GM23338 (cell line): Measurements from ENCODE around the gene AP2B1. TPM values are rescaled to one million over a fixed set of nuclear protein-coding genes. Genes with fewer than 3 reads are reported as not detected.
A peak's percentile ranks its signal among the peaks of the same experiment; 100 is the strongest.

ENCODE experiments used
- ATAC-seq: fragments of 200-7000 bp; cut with Tn5 transposase; 3 replicates; pipeline ENCODE4 v1.9.1; 2020
- DNase-seq: peaks from one replicate; pipeline ENCODE4 v3.0.0-alpha.2; 2015; ENCODE audit warnings: low spot score
- H2AFZ ChIP-seq: fragments of 200-600 bp; sonication (generic); 2 replicates; pipeline ENCODE4 v1.8.0; 2016; ENCODE audit warnings: antibody characterized with exemption, mild to moderate bottlenecking, moderate library complexity
- H3F3A ChIP-seq: fragments of 200-600 bp; sonication (generic); replicated peaks from 2 replicates; pipeline ENCODE4 v1.8.0; 2017; ENCODE audit warnings: antibody characterized with exemption, mixed run types, low read depth
- H3K27ac ChIP-seq: fragments of 200-600 bp; sonication (generic); 2 replicates; pipeline ENCODE4 v1.6.1; 2016; ENCODE audit warnings: low read depth
- H3K27me3 ChIP-seq: fragments of 200-600 bp; sonication (generic); 2 replicates; pipeline ENCODE4 v1.8.0; 2016; ENCODE audit warnings: mild to moderate bottlenecking, mixed run types, moderate library complexity; ENCODE audit not compliant: insufficient read depth
- H3K36me3 ChIP-seq: fragments of 200-600 bp; sonication (generic); 2 replicates; pipeline ENCODE4 v1.8.0; 2016; ENCODE audit warnings: mild to moderate bottlenecking; ENCODE audit not compliant: insufficient read depth
- H3K4me1 ChIP-seq: fragments of 200-600 bp; sonication (generic); 2 replicates; pipeline ENCODE4 v1.8.0; 2016; ENCODE audit warnings: mild to moderate bottlenecking, moderate library complexity; ENCODE audit not compliant: insufficient read depth
- H3K4me2 ChIP-seq: fragments of 200-600 bp; sonication (generic); 2 replicates; pipeline ENCODE4 v1.7.1; 2017; ENCODE audit warnings: mixed run types
- H3K4me3 ChIP-seq: fragments of 200-600 bp; sonication (generic); 2 replicates; pipeline ENCODE4 v1.6.1; 2016; ENCODE audit warnings: mixed run types
- H3K79me2 ChIP-seq: fragments of 200-600 bp; sonication (generic); replicated peaks from 2 replicates; pipeline ENCODE4 v1.8.0; 2017; ENCODE audit warnings: mild to moderate bottlenecking; ENCODE audit not compliant: insufficient read depth
- H3K9me2 ChIP-seq: fragments of 200-600 bp; sonication (generic); 2 replicates; pipeline ENCODE4 v1.8.0; 2017; ENCODE audit not compliant: insufficient read depth
- H4K20me1 ChIP-seq: fragments of 200-600 bp; sonication (generic); replicated peaks from 2 replicates; pipeline ENCODE4 v1.8.0; 2017; ENCODE audit warnings: mild to moderate bottlenecking; ENCODE audit not compliant: insufficient read depth
- H3K27ac Mint-ChIP-seq: 2 replicates; pipeline ENCODE4 v1.8.0; 2020; ENCODE audit warnings: inconsistent platforms, mild to moderate bottlenecking, moderate library complexity, mixed read lengths
- H3K27me3 Mint-ChIP-seq: 3 replicates; pipeline ENCODE4 v1.8.0; 2022; ENCODE audit warnings: low read depth, mild to moderate bottlenecking, moderate library complexity, mixed read lengths, inconsistent platforms; ENCODE audit not compliant: insufficient read depth, poor library complexity
- H3K36me3 Mint-ChIP-seq: 3 replicates; pipeline ENCODE4 v1.8.0; 2021; ENCODE audit warnings: low read depth, mild to moderate bottlenecking, inconsistent platforms, moderate library complexity, mixed read lengths
- H3K4me1 Mint-ChIP-seq: 3 replicates; pipeline ENCODE4 v1.8.0; 2020; ENCODE audit warnings: mild to moderate bottlenecking, inconsistent platforms, mixed read lengths
- H3K4me3 Mint-ChIP-seq: 3 replicates; pipeline ENCODE4 v1.8.0; 2021; ENCODE audit warnings: moderate library complexity, mild to moderate bottlenecking, inconsistent platforms, mixed read lengths
- H3K9me3 Mint-ChIP-seq: 3 replicates; pipeline ENCODE4 v1.8.0; 2020; ENCODE audit warnings: moderate library complexity, mild to moderate bottlenecking, inconsistent platforms, mixed read lengths
- CREB1 ChIP-seq: fragments of 250-450 bp; sonication (Bioruptor Pico); IDR thresholded peaks from 2 replicates; pipeline ENCODE4 v1.5.0; 2020; ENCODE audit warnings: low read depth, mild to moderate bottlenecking, moderate library complexity
- CTCF ChIP-seq, 2 experiments: fragments of 200-600 bp in 1 of 2; sonication (generic) in 1 of 2; conservative IDR thresholded peaks; 2 replicates each; pipeline versions ENCODE4 v1.5.1 to v1.6.1; 2016 to 2017; ENCODE audit warnings: antibody characterized with exemption in 2 of 2, low read depth in 2 of 2, mild to moderate bottlenecking in 2 of 2, moderate library complexity in 1 of 2
- ETS1 ChIP-seq: IDR thresholded peaks from 2 replicates; pipeline ENCODE4 v1.6.1; 2016; ENCODE audit warnings: antibody characterized with exemption
- EZH2 ChIP-seq: fragments of 200-600 bp; sonication (generic); IDR thresholded peaks from one replicate; pipeline ENCODE4 v1.8.0; 2017; ENCODE audit warnings: antibody characterized with exemption, mild to moderate bottlenecking, low read depth; ENCODE audit not compliant: unreplicated experiment
- JUNB ChIP-seq: IDR thresholded peaks from one replicate; pipeline ENCODE4 v1.6.1; 2016; ENCODE audit warnings: antibody characterized with exemption; ENCODE audit not compliant: unreplicated experiment
- REST ChIP-seq: IDR thresholded peaks from one replicate; pipeline ENCODE4 v1.6.1; 2018; ENCODE audit warnings: antibody characterized with exemption; ENCODE audit not compliant: unreplicated experiment
- STAT1 ChIP-seq: IDR thresholded peaks from one replicate; pipeline ENCODE4 v1.6.1; 2016; ENCODE audit warnings: antibody characterized with exemption; ENCODE audit not compliant: unreplicated experiment
- ZNF331 ChIP-seq: fragments of 250-450 bp; sonication (Bioruptor Pico); IDR thresholded peaks from 2 replicates; pipeline ENCODE4 v1.5.0; 2020; ENCODE audit warnings: low read depth, mild to moderate bottlenecking, moderate library complexity
- ZNF462 ChIP-seq: fragments of 250-450 bp; sonication (Bioruptor Pico); IDR thresholded peaks from 2 replicates; pipeline ENCODE4 v1.5.0; 2020; ENCODE audit warnings: mild to moderate bottlenecking, moderate library complexity
- polyA plus RNA-seq: library from polyadenylated mRNA; unstranded; fragments of >200 nt; fragmentation: Nextera tagmentation; extraction: Ambion mirVana; gene quantifications from 2 replicates; pipeline ENCODE4 v1.2.1, GENCODE V29; 2016
- total RNA-seq: library from RNA; depleted of rRNA; stranded (reverse); fragments of >200 nt; shearing (Covaris generic); gene quantifications from 2 replicates; pipeline ENCODE4 v1.2.3, GENCODE V29; 2014

AP2B1 gene
- total and polyA plus RNA-seq, 2 experiments from 2014 or later = 89.7 to 144 TPM

GRCh38 chr17:35555691-35556090 is 31.4 kb upstream of the AP2B1 start:
- TF ChIP-seq ZNF331 (CRISPR knock-in tag) = no peak
- peak; percentile 49 to 66 for TF ChIP-seq CTCF (conservative IDR thresholded peaks at IDR 0.05; ENCODE audit: low read depth in 2 of 2)
- no peaks in the 10 kb centered on the region for H3K4me1 ChIP-seq
- no peak overlapping the region for H3K4me2 ChIP-seq
- Mint-ChIP-seq H3K4me3 (no peak overlapping the region), H3K27ac (no peak overlapping the region), H3K9me3 (no peaks in the 10 kb centered on the region), H3K27me3 (peaks cover 3% of the 10 kb centered on the region), H3K36me3 (no peaks in the 10 kb centered on the region), H3K4me1 (peaks cover 5% of the 10 kb centered on the region; the same call in 2 of the 3 replicates)
- no peaks in the 10 kb centered on the region for H3K9me2 ChIP-seq
- H3K36me3 ChIP-seq = no peaks in the 10 kb centered on the region
- no peak overlapping the region for H3K27ac ChIP-seq
- no peak overlapping the region for H2AFZ ChIP-seq
- no peaks in the 10 kb centered on the region for H3K79me2 ChIP-seq
- H4K20me1 ChIP-seq = no peaks in the 10 kb centered on the region
- H3K27me3 ChIP-seq = no peaks in the 10 kb centered on the region
- no peaks in the 10 kb centered on the region for H3F3A ChIP-seq
- DNase-seq (peak; percentile 36), ATAC-seq (peak; percentile 24; the same call in 2 of the 3 replicates)
- no peak overlapping the region for H3K4me3 ChIP-seq

- H3K79me2 ChIP-seq = no peaks in the 10 kb centered on the region
- no peaks in the 10 kb centered on the region for H3K9me3 Mint-ChIP-seq
- ATAC-seq (no peak), DNase-seq (no peak)
- H3K27me3 ChIP-seq = no peaks in the 10 kb centered on the region
- H3K9me2 ChIP-seq = no peaks in the 10 kb centered on the region
- no peak overlapping the region for H3K27ac ChIP-seq
- H2AFZ ChIP-seq = peak overlapping the region; percentile 14; the same call in 1 of the 2 replicates
- H3K4me3 ChIP-seq = no peak overlapping the region
- no peaks in the 10 kb centered on the region; the same call in 2 of the 3 replicates for H3K4me1 Mint-ChIP-seq
- no peaks in the 10 kb centered on the region for H4K20me1 ChIP-seq
- H3F3A ChIP-seq = no peaks in the 10 kb centered on the region
- H3K36me3 ChIP-seq = no peaks in the 10 kb centered on the region
- H3K36me3 Mint-ChIP-seq = no peaks in the 10 kb centered on the region
- no peak overlapping the region for H3K4me3 Mint-ChIP-seq
- H3K27ac Mint-ChIP-seq = no peak overlapping the region
- no peak overlapping the region for H3K4me2 ChIP-seq
- H3K27me3 Mint-ChIP-seq = peaks cover 3% of the 10 kb centered on the region
- no peaks in the 10 kb centered on the region for H3K4me1 ChIP-seq
- TF ChIP-seq EZH2 (no peak), REST (no peak), STAT1 (no peak), ZNF331 (CRISPR knock-in tag) (no peak), ZNF462 (CRISPR knock-in tag) (no peak), ETS1 (no peak), JUNB (no peak), CREB1 (CRISPR knock-in tag) (no peak)
These were observed 29.8 kb upstream of the AP2B1 start for GRCh38 chr17:35557353-35557752.
